Suprapubic skin (tissue), 4 donors: ENCODE measurements around the gene TMEM178B. TPM values are rescaled to one million over a fixed set of nuclear protein-coding genes. Genes with fewer than 3 reads are reported as not detected.
A peak's percentile ranks its signal among the peaks of the same experiment; 100 is the strongest.
"Not testable (repeated sequence)": the region's sequence is repeated elsewhere in the genome, so short reads cannot be mapped to it uniquely, and the experiment has no call there.

Experiments
- DNase-seq, 2 donors: peaks; one replicate each; pipeline ENCODE4 v3.0.0-alpha.2; 2019; ENCODE audit warnings: low spot score in 2 of 2
- H3K27ac ChIP-seq: fragments of 200-600 bp; sonication (generic); one replicate; pipeline ENCODE4 v1.5.1; 2019
- H3K27me3 ChIP-seq: fragments of 200-600 bp; sonication (generic); one replicate; pipeline ENCODE4 v1.5.1; 2019
- H3K36me3 ChIP-seq: fragments of 200-600 bp; sonication (generic); one replicate; pipeline ENCODE4 v1.5.1; 2019
- H3K4me1 ChIP-seq: fragments of 200-600 bp; sonication (generic); one replicate; pipeline ENCODE4 v1.5.1; 2019
- H3K4me3 ChIP-seq: fragments of 200-600 bp; sonication (generic); one replicate; pipeline ENCODE4 v1.5.1; 2019; ENCODE audit warnings: mild to moderate bottlenecking
- H3K9me3 ChIP-seq: fragments of 200-600 bp; sonication (generic); one replicate; pipeline ENCODE4 v1.5.1; 2019
- EP300 ChIP-seq: sonication (generic); formaldehyde crosslinking; IDR thresholded peaks from one replicate; pipeline ENCODE4 v1.6.1; 2017; ENCODE audit warnings: antibody characterized with exemption
- POLR2A ChIP-seq, 2 donors: fragments of 450-650 bp; IDR thresholded peaks; one replicate each; pipeline ENCODE4 v1.6.1; 2017; ENCODE audit warnings: antibody characterized with exemption in 2 of 2, mild to moderate bottlenecking in 2 of 2, moderate library complexity in 2 of 2
- POLR2AphosphoS5 ChIP-seq, 3 donors: sonication (generic); formaldehyde crosslinking; IDR thresholded peaks; one replicate each; pipeline ENCODE4 v1.6.1; 2017; ENCODE audit warnings: antibody characterized with exemption in 3 of 3
- WGBS: methylation state at CpG from one replicate; pipeline ENCODE4 v1.1.5; 2018; 5-methylcytosine and 5-hydroxymethylcytosine counted together
- total RNA-seq, 4 donors: library from RNA; depleted of rRNA; stranded (reverse); fragments of >200 nt; gene quantifications; one replicate each; pipeline ENCODE4 v1.1.0, GENCODE V29; 2016
- TF ChIP-seq, protein P1 (sequence below), 2 donors: fragments of 200-600 bp in 1 of 2; fragments of 450-650 bp in 1 of 2; sonication (generic) in 1 of 2; IDR thresholded peaks; one replicate each; pipeline ENCODE4 v1.5.1; 2016 to 2019; ENCODE audit warnings: antibody characterized with exemption in 2 of 2, mild to moderate bottlenecking in 1 of 2, moderate library complexity in 1 of 2

TMEM178B gene
- total RNA-seq, 4 donors from 2014 or later: 0.34 to 1.6 (median 0.72) TPM

DNA sequence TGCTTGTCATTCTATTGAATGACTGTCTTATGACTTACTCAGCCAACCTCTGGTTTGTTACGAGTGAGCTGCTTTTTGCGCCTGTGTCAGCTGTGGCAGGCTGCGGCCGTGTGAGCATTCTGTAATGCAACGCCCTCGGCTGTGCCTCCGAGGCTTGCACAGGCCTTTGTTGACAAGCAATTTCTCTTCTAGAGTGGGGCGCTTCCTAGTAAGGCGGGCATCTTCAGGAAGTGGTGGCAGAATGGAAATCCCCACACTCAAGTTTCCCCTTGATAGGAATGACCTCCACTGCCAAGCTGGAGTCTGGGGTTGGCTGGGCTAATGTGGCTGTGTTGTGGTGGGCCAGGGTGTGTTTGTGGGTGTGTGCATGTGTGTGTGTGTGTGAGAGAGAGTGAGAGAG is 20.2 kb upstream of the TMEM178B start:
- Histone ChIP-seq H3K4me3 (no peak overlapping the region), H3K4me1 (no peaks in the 10 kb centered on the region), H3K36me3 (no peaks in the 10 kb centered on the region), H3K27me3 (no peaks in the 10 kb centered on the region), H3K27ac (no peak overlapping the region), H3K9me3 (no peaks in the 10 kb centered on the region)
- 25% methylated on average over 9 of the region's 9 CpGs for WGBS
- TF ChIP-seq, protein P1, sequence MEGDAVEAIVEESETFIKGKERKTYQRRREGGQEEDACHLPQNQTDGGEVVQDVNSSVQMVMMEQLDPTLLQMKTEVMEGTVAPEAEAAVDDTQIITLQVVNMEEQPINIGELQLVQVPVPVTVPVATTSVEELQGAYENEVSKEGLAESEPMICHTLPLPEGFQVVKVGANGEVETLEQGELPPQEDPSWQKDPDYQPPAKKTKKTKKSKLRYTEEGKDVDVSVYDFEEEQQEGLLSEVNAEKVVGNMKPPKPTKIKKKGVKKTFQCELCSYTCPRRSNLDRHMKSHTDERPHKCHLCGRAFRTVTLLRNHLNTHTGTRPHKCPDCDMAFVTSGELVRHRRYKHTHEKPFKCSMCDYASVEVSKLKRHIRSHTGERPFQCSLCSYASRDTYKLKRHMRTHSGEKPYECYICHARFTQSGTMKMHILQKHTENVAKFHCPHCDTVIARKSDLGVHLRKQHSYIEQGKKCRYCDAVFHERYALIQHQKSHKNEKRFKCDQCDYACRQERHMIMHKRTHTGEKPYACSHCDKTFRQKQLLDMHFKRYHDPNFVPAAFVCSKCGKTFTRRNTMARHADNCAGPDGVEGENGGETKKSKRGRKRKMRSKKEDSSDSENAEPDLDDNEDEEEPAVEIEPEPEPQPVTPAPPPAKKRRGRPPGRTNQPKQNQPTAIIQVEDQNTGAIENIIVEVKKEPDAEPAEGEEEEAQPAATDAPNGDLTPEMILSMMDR (IDR thresholded peaks at IDR 0.05): no peak
- TF ChIP-seq EP300 (no peak), POLR2A (IDR thresholded peaks at IDR 0.05) (no peak), POLR2AphosphoS5 (IDR thresholded peaks at IDR 0.05) (no peak)
- DNase-seq: no peak

DNA sequence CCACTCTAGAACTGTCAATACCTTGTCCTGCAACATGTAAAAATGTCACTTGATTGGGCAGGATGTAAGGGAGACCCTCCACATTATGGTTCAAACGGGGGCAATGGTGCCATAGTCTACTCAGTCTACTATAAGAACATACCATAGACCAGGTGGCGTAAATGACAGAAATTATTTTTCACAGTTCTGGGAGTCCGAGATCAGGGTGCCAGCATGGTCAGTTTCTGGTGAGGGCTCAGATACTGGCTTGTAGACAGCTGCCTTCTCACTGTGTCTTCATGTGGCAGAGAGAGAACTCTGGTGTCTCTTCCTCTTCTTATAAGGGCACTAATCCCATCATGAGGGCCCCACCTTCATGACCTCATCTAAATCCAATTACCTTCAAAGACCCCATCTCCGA is 18.7 kb upstream of the TMEM178B start:
- no peaks in the 10 kb centered on the region for H3K9me3 ChIP-seq
- WGBS: 80% methylated on average over 4 of the region's 4 CpGs
- no peak for DNase-seq
- no peak for TF ChIP-seq POLR2A (IDR thresholded peaks at IDR 0.05)
- TF ChIP-seq EP300: no peak
- no peak for TF ChIP-seq POLR2AphosphoS5 (IDR thresholded peaks at IDR 0.05)
- TF ChIP-seq, protein P1 (IDR thresholded peaks at IDR 0.05): no peak
- no peak overlapping the region for H3K27ac ChIP-seq
- no peak overlapping the region for H3K4me3 ChIP-seq
- H3K36me3 ChIP-seq: no peaks in the 10 kb centered on the region
- no peaks in the 10 kb centered on the region for H3K4me1 ChIP-seq
- H3K27me3 ChIP-seq: no peaks in the 10 kb centered on the region

DNA sequence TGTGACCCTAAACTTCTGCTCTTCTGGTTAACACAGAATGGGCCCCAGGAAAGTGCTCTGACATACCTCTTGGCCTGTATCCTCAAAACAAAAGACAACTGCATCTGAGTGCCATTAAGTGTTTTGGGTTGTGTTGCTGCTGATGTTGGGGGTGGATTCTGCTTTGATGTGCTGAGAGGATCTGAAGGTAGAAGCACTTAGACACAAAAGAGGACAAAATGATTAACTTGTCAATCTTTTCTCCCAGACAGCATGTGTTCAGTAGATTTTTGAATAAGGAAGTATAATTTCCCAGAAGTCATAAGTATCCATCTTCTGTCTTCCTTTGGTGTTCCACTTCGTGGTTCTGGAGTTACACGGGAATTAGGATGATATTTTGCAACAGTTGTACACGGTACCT is 16.1 kb upstream of the TMEM178B start:
- TF ChIP-seq, protein P1 (IDR thresholded peaks at IDR 0.05): no peak
- TF ChIP-seq EP300 (no peak), POLR2AphosphoS5 (IDR thresholded peaks at IDR 0.05) (no peak), POLR2A (IDR thresholded peaks at IDR 0.05) (no peak)
- Histone ChIP-seq H3K4me3 (no peak overlapping the region), H3K36me3 (no peaks in the 10 kb centered on the region), H3K9me3 (no peaks in the 10 kb centered on the region), H3K27ac (no peak overlapping the region), H3K4me1 (no peaks in the 10 kb centered on the region), H3K27me3 (no peaks in the 10 kb centered on the region)
- no peak for DNase-seq
- 82% methylated on average over 3 of the region's 3 CpGs for WGBS

DNA sequence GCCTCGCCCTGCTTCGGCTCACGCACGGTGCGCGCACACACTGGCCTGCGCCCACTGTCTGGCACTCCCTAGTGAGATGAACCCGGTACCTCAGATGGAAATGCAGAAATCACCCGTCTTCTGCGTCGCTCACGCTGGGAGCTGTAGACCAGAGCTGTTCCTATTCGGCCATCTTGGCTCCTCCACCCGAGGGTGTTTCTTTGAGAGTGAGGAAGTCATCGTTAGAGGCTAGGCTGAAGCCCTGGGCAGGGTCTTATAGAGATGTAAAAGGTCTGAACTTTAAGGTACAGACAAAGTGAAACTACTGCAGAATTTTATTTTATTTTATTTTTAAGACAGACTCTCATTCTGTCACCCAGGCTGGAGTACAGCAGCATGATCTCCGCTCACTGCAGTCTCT is 6.0 kb upstream of the TMEM178B start:
- Histone ChIP-seq H3K4me1 (peaks cover 22% of the 10 kb centered on the region), H3K27me3 (peaks cover 29% of the 10 kb centered on the region)
- not testable (repeated sequence) for H3K36me3 ChIP-seq, H3K9me3 ChIP-seq, DNase-seq, H3K27ac ChIP-seq, H3K4me3 ChIP-seq
- 85% methylated on average over 8 of the region's 16 CpGs for WGBS

DNA sequence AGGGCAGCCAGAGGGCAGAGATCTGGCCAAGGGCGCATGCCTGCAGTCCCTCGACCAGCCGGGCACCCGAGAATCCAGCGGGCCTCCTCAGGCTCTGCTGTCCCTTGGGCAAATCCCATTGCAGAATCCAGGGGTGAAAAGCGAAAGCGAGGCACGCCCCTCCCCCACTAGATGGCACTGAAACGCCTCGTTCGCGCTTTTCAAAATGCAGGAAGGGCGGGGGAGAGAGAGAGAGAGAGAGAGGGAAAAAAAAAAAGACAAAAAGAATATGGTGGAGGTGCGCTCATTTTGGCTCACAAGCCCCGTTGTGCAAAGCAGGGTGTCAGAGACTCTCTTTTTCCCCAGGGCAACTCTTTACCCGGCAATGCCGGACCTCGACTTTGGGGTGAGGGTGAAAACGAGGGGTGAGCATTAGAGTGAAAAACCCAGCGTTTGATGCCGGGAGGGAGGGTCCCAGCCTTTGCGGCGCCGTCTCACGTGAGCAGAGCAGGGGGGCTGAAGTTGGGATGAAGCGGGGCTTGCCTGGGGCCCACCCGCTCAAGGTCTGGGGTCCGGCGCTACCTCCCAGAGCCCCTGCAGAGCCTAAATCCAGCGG is 2.5 kb upstream of the TMEM178B start:
- Histone ChIP-seq H3K4me3 (peak overlapping the region; percentile 59), H3K9me3 (no peaks in the 10 kb centered on the region), H3K36me3 (no peaks in the 10 kb centered on the region), H3K27me3 (peaks cover 62% of the 10 kb centered on the region), H3K27ac (no peak overlapping the region), H3K4me1 (peaks cover 42% of the 10 kb centered on the region)
- WGBS: 1% methylated on average over 30 of the region's 30 CpGs
- TF ChIP-seq POLR2A (IDR thresholded peaks at IDR 0.05): no peak
- no peak for TF ChIP-seq POLR2AphosphoS5 (IDR thresholded peaks at IDR 0.05)
- TF ChIP-seq, protein P1 (IDR thresholded peaks at IDR 0.05): no peak
- no peak for TF ChIP-seq EP300
- no peak for DNase-seq
